Measurements from ENCODE around the gene ABCC8.
A peak's percentile ranks its signal among the peaks of the same experiment; 100 is the strongest.

The ABCC8 gene

DNA sequence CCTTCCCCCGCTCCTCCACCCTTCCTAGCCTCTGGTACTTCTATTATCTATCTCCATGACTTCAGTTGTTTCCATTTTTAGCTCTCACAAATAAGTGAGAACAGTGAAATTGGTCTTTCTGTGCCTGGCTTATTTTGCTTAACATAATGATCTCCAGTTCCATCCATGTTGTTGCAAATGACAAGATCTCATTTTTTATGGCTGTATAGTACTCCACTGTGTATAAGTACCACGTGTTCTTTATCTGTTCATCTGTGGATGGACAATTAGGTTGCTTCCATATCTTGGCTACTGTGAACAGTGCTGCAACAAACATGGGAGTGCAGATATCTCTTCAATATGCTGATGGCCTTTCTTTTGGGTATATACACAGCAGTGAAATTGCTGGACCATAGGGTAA lies 6.9 kb upstream of the ABCC8 start:
- no peak overlapping the region for H3K9ac ChIP-seq (ENCODE audit: low read depth, low read length)
- no peaks in the 10 kb centered on the region for H3K9me3 ChIP-seq (ENCODE audit: insufficient read depth, low read depth, low read length)
- peaks cover 9% of the 10 kb centered on the region for H3K27me3 ChIP-seq (ENCODE audit: insufficient read depth, low read length)
- H3K4me3 ChIP-seq (ENCODE audit: low read length) = no peak overlapping the region
- H3K36me3 ChIP-seq (ENCODE audit: insufficient read depth, low read depth, low read length) = no peaks in the 10 kb centered on the region
- H3K27ac ChIP-seq (ENCODE audit: low read length) = no peak overlapping the region
- peaks cover 9% of the 10 kb centered on the region; the same call in 1 of the 2 replicates for H3K4me1 ChIP-seq (ENCODE audit: insufficient read depth, low read length)

GRCh38 chr11:17481905-17482304 lies 5.3 kb upstream of the ABCC8 start:
- Histone ChIP-seq H3K36me3 (ENCODE audit: insufficient read depth, low read depth, low read length) (no peaks in the 10 kb centered on the region), H3K4me3 (ENCODE audit: low read length) (no peak overlapping the region), H3K9ac (ENCODE audit: low read depth, low read length) (no peak overlapping the region), H3K27ac (ENCODE audit: low read length) (no peak overlapping the region), H3K27me3 (ENCODE audit: insufficient read depth, low read length) (peaks cover 25% of the 10 kb centered on the region), H3K4me1 (ENCODE audit: insufficient read depth, low read length) (peaks cover 9% of the 10 kb centered on the region; the same call in 1 of the 2 replicates), H3K9me3 (ENCODE audit: insufficient read depth, low read depth, low read length) (no peaks in the 10 kb centered on the region)

DNA sequence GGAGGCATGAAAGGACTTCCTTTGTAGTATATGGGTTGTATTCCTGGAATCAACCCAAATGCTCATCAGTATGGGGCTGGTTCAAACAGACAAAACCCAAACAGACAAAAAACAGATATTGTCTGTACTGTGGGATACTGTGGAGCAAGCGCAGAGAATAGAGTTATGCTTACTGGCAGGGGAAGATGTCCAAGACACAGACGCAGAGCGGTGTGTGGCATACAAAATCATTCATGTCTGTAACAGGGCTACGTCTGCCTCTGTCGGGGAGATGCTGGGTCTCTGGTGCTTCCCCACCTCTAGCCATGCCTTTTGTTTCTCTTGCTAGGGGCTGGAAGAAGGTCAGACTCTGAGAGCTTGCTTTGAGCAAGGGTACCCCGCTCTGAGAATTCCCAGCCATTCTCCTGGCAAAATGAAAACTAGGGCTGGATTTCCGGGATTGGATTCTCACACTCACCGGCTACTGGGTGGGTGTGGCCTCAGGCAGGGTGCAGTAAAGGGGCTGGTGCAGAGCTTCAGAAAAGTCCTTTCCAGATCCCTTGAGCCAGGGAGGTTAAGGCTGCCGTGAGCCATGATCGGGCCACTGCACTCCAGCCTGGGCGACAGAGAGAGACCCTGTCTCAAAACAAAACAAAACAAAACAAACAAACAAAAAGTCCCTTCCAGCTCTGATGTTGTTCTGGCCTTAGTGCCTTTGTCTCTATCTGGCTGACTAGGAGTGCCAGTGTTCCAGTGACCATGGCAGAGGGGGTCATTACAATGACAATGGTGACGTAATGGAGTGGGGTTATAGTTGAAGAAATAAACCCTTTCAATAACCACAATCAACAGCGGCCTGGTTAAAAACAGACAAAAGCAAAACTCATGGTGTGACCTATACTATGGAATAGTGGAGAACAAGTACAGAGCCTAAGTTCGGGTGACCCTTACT lies 2.9 kb upstream of the ABCC8 start:
- Histone ChIP-seq H3K27me3 (ENCODE audit: insufficient read depth, low read length) (peaks cover 47% of the 10 kb centered on the region), H3K4me1 (ENCODE audit: insufficient read depth, low read length) (peaks cover 9% of the 10 kb centered on the region; the same call in 1 of the 2 replicates), H3K36me3 (ENCODE audit: insufficient read depth, low read depth, low read length) (no peaks in the 10 kb centered on the region), H3K9ac (ENCODE audit: low read depth, low read length) (no peak overlapping the region), H3K9me3 (ENCODE audit: insufficient read depth, low read depth, low read length) (no peaks in the 10 kb centered on the region), H3K27ac (ENCODE audit: low read length) (no peak overlapping the region), H3K4me3 (ENCODE audit: low read length) (peak overlapping the region; percentile 23; the same call in 1 of the 2 replicates)

- Histone ChIP-seq H3K9ac (ENCODE audit: low read depth, low read length) (no peak overlapping the region), H3K4me3 (ENCODE audit: low read length) (no peak overlapping the region), H3K27me3 (ENCODE audit: insufficient read depth, low read length) (peaks cover 59% of the 10 kb centered on the region), H3K9me3 (ENCODE audit: insufficient read depth, low read depth, low read length) (no peaks in the 10 kb centered on the region), H3K36me3 (ENCODE audit: insufficient read depth, low read depth, low read length) (no peaks in the 10 kb centered on the region), H3K4me1 (ENCODE audit: insufficient read depth, low read length) (peaks cover 11% of the 10 kb centered on the region; the same call in 1 of the 2 replicates), H3K27ac (ENCODE audit: low read length) (no peak overlapping the region)
These were observed 1.4 kb upstream of the ABCC8 start for GRCh38 chr11:17478070-17478469.

DNA sequence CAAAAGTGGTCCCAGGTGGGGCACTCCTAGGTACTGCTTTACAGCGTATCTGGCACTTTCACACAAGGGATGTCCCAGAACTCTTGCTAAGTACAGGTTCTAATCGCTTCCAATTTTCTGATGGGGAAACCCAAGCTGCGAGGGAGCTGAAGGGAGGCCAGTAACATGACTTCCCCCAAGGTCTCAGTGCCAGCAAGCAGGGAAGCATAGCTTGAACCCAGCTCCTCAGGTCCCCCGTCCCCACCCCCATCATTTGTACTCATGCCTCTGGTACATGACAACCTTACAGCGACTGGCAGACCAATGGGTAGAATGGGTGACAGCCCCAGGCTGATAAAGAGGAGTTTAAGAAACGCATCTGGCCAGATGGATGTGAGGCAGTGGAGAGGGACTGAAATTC lies 716 bp upstream of the ABCC8 start:
- H3K9me3 ChIP-seq (ENCODE audit: insufficient read depth, low read depth, low read length) = no peaks in the 10 kb centered on the region
- no peak overlapping the region for H3K9ac ChIP-seq (ENCODE audit: low read depth, low read length)
- peaks cover 13% of the 10 kb centered on the region; the same call in 1 of the 2 replicates for H3K4me1 ChIP-seq (ENCODE audit: insufficient read depth, low read length)
- peaks cover 59% of the 10 kb centered on the region for H3K27me3 ChIP-seq (ENCODE audit: insufficient read depth, low read length)
- H3K27ac ChIP-seq (ENCODE audit: low read length) = no peak overlapping the region
- peak overlapping the region; percentile 83; the same call in 1 of the 2 replicates for H3K4me3 ChIP-seq (ENCODE audit: low read length)
- H3K36me3 ChIP-seq (ENCODE audit: insufficient read depth, low read depth, low read length) = no peaks in the 10 kb centered on the region

- Histone ChIP-seq H3K4me1 (ENCODE audit: insufficient read depth, low read length) (peaks cover 13% of the 10 kb centered on the region; the same call in 1 of the 2 replicates), H3K4me3 (ENCODE audit: low read length) (peak overlapping the region; percentile 83; the same call in 1 of the 2 replicates), H3K9ac (ENCODE audit: low read depth, low read length) (no peak overlapping the region), H3K36me3 (ENCODE audit: insufficient read depth, low read depth, low read length) (no peaks in the 10 kb centered on the region), H3K9me3 (ENCODE audit: insufficient read depth, low read depth, low read length) (no peaks in the 10 kb centered on the region), H3K27me3 (ENCODE audit: insufficient read depth, low read length) (peaks cover 59% of the 10 kb centered on the region), H3K27ac (ENCODE audit: low read length) (no peak overlapping the region)
These were observed 364 bp upstream of the ABCC8 start for GRCh38 chr11:17477084-17477333.

GRCh38 chr11:17475666-17476316 lies 854 bp downstream of the ABCC8 start:
- Histone ChIP-seq H3K4me1 (ENCODE audit: insufficient read depth, low read length) (peaks cover 13% of the 10 kb centered on the region; the same call in 1 of the 2 replicates), H3K4me3 (ENCODE audit: low read length) (peak overlapping the region; percentile 83), H3K36me3 (ENCODE audit: insufficient read depth, low read depth, low read length) (no peaks in the 10 kb centered on the region), H3K27me3 (ENCODE audit: insufficient read depth, low read length) (peaks cover 59% of the 10 kb centered on the region), H3K9me3 (ENCODE audit: insufficient read depth, low read depth, low read length) (no peaks in the 10 kb centered on the region), H3K9ac (ENCODE audit: low read depth, low read length) (peak overlapping the region; percentile 62; the same call in 1 of the 2 replicates), H3K27ac (ENCODE audit: low read length) (no peak overlapping the region)

GRCh38 chr11:17473071-17473744 lies 3.4 kb downstream of the ABCC8 start:
- Histone ChIP-seq H3K9me3 (ENCODE audit: insufficient read depth, low read depth, low read length) (no peaks in the 10 kb centered on the region), H3K27ac (ENCODE audit: low read length) (no peak overlapping the region), H3K27me3 (ENCODE audit: insufficient read depth, low read length) (peaks cover 47% of the 10 kb centered on the region), H3K36me3 (ENCODE audit: insufficient read depth, low read depth, low read length) (no peaks in the 10 kb centered on the region), H3K4me1 (ENCODE audit: insufficient read depth, low read length) (peaks cover 4% of the 10 kb centered on the region; the same call in 1 of the 2 replicates), H3K9ac (ENCODE audit: low read depth, low read length) (no peak overlapping the region), H3K4me3 (ENCODE audit: low read length) (no peak overlapping the region)

- Histone ChIP-seq H3K4me3 (ENCODE audit: low read length) (no peak overlapping the region), H3K9ac (ENCODE audit: low read depth, low read length) (no peak overlapping the region), H3K27ac (ENCODE audit: low read length) (no peak overlapping the region), H3K4me1 (ENCODE audit: insufficient read depth, low read length) (peaks cover 4% of the 10 kb centered on the region; the same call in 1 of the 2 replicates), H3K36me3 (ENCODE audit: insufficient read depth, low read depth, low read length) (no peaks in the 10 kb centered on the region), H3K27me3 (ENCODE audit: insufficient read depth, low read length) (peaks cover 40% of the 10 kb centered on the region), H3K9me3 (ENCODE audit: insufficient read depth, low read depth, low read length) (no peaks in the 10 kb centered on the region)
These were observed 4.2 kb downstream of the ABCC8 start for GRCh38 chr11:17472467-17472866.

- Histone ChIP-seq H3K9ac (ENCODE audit: low read depth, low read length) (no peak overlapping the region), H3K9me3 (ENCODE audit: insufficient read depth, low read depth, low read length) (no peaks in the 10 kb centered on the region), H3K4me3 (ENCODE audit: low read length) (no peak overlapping the region), H3K27me3 (ENCODE audit: insufficient read depth, low read length) (peaks cover 32% of the 10 kb centered on the region), H3K27ac (ENCODE audit: low read length) (no peak overlapping the region), H3K4me1 (ENCODE audit: insufficient read depth, low read length) (peaks cover 4% of the 10 kb centered on the region; the same call in 1 of the 2 replicates), H3K36me3 (ENCODE audit: insufficient read depth, low read depth, low read length) (no peaks in the 10 kb centered on the region)
These were observed 5.1 kb downstream of the ABCC8 start for GRCh38 chr11:17471501-17471900.

- H3K36me3 ChIP-seq (ENCODE audit: insufficient read depth, low read depth, low read length) = no peaks in the 10 kb centered on the region
- peaks cover 4% of the 10 kb centered on the region; the same call in 1 of the 2 replicates for H3K4me1 ChIP-seq (ENCODE audit: insufficient read depth, low read length)
- H3K9me3 ChIP-seq (ENCODE audit: insufficient read depth, low read depth, low read length) = no peaks in the 10 kb centered on the region
- H3K9ac ChIP-seq (ENCODE audit: low read depth, low read length) = no peak overlapping the region
- H3K27me3 ChIP-seq (ENCODE audit: insufficient read depth, low read length) = peaks cover 17% of the 10 kb centered on the region
- no peak overlapping the region for H3K4me3 ChIP-seq (ENCODE audit: low read length)
- no peak overlapping the region for H3K27ac ChIP-seq (ENCODE audit: low read length)
These were observed 6.6 kb downstream of the ABCC8 start for GRCh38 chr11:17469998-17470397.

Data from iPS-20b (cell line).